CD1c-positive myeloid dendritic cell (primary cell): ENCODE data around the gene SNX2.
"Not testable (repeated sequence)": the region's sequence is repeated elsewhere in the genome, so short reads cannot be mapped to it uniquely, and the experiment has no call there.

Source experiments
- DNase-seq: peaks from one replicate; pipeline ENCODE4 v3.0.0-alpha.2; 2016; ENCODE audit errors: extremely low spot score

The SNX2 gene

DNA sequence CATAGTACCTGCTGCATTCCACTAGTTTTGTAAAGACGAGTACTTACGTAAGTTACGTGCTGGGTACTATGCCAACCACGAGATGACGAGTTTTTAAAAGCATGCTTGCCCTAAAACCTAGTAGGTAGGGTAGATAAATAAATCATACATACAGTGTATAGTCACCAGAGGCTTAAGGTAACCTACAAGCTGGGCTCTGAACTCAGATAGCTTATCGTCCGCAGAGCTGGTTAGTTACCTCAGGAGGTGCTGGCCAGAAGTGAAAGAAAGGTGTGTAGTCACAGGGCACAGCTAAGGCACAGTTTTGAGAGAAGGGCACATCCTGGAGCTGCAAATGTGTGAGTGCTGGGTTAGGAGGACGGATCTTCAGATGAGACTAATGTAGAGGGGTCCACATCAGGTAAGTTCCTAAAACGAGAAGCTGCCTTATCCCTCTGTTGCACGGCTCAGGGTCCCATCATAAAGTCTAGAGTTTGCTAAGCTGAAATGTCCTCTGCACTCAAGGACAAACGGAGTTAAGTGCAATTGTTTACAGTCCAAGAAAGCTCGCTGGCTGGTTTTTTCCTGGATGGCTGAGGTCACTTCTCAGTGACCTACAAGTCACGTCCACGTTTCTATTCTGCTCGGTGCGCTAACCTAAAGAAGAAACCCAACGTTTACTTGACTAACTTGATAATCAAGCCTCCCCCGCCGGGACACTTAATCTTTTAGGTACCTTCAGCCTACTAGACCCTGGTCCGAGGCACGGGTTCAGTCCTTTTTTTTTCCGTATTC, 69.4 kb downstream of the SNX2 start:
- peak; percentile 22 for DNase-seq

DNA sequence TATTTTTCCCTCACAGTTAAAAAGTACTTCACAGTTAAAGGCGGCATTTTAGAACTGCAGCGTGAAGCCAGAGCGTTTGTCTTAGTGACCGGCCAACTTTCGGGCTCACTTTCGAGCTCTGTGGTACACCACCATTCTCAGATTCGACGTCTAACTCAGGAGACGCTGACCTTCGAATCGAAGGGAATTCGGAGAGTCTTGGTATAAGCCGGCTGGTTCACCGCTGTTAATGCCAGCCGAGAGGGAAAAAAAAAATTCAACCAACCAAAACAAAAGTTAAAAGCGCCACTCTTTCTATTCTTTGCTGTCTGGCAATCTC, 70.0 kb downstream of the SNX2 start:
- peak; percentile 8 for DNase-seq

DNA sequence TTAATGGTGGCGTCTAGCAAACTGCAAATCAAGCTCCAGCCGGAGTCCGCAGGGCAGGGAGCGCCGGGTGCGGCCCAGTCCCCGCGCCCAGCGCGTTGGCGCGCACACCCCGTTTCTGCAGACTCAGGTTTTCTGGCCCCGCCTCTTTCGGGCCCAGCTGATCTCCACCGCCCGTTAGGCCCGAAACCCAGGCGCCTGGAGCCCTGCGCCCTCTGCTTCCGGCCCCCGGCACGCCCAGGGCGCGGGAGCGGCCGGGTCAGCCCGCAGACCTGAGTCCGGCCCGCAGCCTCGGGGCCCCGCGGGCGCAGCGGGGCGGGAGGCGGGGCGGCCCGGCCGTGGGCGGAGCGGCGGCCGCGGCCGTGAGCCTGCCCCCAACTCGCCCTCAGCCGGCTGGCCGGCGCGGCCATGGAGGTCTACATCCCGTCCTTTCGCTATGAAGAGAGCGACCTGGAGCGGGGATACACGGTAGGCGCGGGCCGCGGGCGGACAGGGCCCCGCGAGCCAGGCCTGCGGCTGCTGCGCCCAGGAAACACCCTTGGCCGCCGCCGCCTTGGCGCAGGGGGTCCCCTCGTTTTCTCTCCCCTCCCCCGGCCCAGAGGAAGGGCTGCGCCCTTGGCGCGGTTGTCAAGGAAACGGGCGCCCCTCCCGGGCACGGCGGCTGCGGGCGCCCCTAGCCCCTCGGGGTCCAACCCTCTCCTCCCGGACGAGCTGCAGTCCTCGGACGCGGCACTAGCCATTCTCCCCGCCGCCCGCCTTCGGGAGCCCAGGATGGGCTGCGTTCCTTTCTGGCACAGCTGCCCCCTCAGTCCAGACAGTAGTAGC, 70.6 kb downstream of the SNX2 start, which contains the start of gene SNX24:
Gene SNX24, plus strand, starts transcription at position 385 of the 822 bp plus-strand sequence. Its CDS starts 21 bp downstream, at position 406.
- peak; percentile 88 for DNase-seq

DNA sequence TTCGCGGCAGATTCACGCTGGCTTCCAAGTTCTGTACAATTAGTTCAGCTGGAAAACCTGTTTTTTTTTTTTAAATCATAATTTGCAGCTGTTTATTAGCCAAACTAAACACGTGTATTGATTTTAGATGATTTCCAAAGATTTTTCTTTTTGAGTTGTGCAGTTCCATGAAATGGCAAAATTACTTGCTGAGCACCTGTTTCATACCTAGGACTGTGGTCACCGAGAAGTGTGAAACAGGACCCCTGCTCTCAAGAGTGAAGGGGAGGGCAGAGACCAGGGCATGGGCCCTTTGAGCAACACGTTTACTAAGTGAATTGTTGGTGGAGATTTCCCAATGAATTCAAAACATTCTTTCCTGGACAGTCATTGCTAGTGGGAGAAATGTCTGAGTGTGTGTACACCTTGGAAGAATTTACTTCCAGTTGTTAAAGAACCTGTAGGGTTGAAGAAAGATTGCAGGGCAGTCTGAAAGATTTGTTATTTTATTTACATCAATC, 71.2 kb downstream of the SNX2 start:
- no peak for DNase-seq

DNA sequence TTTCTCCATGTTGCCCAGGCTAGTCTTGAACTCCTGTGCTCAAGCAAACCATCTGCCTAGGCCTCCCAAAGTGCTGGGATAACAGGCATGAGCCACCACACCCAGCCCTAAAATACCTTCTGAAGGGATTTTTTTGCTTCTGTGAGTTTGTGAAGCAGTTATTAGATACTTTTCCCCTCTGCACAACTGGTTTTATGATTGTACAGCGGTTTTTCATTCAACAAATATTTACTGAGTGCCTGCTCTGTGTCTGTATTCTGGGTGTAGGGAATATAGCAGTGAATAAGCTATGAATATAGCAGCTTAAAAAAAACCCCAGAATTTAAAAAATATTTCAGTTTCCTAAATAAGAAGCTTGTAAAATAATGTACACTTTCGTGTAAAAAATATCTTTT, 72.8 kb downstream of the SNX2 start:
- no peak for DNase-seq

DNA sequence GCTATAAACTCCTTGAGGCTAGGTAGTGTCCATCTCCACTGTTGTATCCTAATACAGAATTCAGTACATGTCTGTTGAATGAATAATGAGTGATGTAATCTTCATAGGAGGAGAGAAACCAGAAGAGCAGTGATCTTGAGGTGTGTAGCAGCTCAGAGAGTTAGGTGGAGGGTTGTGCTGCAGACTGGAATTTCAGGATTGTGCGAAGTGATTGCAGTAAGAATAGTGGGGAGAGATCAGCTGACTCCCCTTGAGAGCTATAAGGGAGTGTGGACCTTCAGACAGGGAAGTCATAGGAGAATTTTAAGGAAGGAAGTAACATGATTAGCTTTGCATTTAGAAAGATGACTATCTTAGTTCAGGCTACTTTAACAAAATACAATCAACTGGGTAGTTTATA, 74.9 kb downstream of the SNX2 start:
- peak; percentile 42 for DNase-seq

DNA sequence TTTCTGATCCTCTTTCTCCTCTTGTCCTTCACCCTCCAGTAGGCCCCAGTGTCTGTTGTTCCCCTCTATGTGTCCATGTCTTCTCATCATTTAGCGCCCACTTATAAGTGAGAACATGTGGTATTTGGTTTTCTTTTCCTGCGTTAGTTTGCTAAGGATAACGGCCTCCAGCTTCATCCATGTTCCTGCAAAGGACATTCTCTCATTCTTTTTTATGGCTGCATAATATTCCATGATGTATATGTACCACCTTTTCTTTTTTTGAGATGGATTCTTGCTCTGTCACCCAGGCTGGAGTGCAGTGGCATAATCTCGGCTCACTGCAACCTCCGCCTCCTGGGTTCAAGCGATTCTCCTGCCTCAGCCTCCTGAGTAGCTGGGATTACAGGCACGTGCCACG, 82.7 kb downstream of the SNX2 start:
- not testable (repeated sequence) for DNase-seq

DNA sequence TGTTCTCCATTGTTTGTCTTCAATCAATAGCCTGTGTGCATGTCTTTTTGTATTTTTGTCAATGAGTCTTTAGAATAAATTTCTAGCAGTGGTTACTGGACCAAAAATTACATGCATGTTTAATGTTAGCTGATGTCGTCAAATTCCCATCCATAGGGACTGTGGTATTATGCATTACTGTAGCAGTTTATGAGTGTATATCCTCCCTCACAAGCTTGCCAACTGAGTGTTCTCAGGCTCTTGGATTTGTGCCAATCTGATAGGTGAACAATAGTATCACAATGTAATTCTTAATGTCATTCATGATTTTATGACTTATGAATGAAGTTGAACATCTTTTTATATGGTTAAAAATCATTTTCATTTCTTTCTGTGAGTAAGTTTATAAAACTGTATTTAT, 83.6 kb downstream of the SNX2 start:
- DNase-seq = no peak

DNA sequence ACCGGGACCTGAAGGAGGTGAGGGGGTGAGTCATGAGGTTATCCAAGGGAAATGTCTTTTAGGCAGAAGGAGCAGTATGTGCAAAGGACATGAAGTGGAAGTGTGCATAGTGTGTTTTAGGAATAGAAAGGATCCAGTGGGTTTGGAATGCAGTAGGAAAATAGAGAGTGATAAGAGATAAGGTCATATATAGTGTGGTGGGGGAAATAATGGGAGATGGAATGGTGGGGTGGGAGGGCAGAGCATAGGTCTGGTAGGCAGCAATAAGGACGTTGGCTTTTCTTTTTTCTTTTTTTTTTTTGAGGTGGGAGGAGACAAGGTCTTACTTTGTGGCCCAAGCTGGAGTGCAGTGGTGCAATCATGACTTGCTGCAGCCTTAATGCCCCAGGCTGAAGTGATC, 88.4 kb downstream of the SNX2 start:
- no peak for DNase-seq

DNA sequence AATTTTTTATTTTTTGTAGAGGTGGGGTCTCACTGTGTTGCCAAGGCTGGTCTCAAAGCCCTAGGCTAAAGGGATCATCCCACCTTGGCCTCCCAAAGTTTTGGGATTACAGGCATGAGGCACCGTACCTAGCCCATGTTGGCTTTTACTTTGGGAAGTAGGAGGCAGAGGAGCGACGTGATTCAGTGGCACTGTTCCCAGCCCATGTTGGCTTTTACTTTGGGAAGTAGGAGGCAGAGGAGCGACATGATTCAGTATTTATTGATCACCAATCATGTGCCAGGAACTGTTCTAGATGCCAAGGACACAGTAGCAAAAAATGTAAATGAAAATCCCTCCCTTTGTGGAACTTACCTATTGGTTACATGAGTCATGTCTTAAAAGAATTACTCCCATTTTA, 88.8 kb downstream of the SNX2 start:
- DNase-seq = no peak

DNA sequence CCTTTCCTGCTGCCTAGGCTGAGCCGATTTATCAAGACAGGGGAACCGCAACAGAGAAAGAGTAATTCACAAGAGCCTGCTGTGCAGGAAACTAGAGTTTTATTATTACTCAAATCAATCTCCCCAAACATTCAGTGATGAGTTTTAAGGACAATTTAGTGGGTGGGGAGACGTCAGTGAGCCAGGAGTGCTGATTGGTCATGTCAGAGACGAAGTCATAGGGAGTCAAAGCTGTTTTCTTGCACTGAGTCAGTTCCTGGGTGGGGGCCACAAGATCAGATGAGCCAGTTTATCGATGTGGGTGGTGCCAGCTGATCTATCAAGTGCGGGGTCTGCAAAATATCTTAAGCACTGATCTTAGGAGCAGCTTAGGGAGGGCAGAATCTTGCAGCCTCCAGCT, 89.5 kb downstream of the SNX2 start:
- DNase-seq = no peak

DNA sequence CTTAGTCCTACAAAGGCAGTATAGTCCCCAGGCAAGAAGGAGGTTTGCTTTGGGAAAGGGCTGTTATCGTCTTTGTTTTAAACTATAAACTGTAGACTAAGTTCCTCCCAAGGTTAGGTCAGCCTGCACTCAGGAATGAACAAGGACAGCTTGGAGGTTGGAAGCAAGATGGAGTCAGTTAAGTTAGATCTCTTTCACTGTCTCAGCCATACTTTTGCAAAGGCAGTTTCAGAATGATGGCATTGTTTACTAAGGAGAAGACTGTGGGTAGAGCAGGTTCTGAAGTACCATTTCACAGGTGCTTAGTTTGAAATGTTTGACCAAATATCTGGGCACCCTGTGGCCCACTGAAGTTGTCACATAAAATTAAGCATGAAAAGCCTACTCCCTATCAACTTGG, 90.0 kb downstream of the SNX2 start:
- no peak for DNase-seq

DNA sequence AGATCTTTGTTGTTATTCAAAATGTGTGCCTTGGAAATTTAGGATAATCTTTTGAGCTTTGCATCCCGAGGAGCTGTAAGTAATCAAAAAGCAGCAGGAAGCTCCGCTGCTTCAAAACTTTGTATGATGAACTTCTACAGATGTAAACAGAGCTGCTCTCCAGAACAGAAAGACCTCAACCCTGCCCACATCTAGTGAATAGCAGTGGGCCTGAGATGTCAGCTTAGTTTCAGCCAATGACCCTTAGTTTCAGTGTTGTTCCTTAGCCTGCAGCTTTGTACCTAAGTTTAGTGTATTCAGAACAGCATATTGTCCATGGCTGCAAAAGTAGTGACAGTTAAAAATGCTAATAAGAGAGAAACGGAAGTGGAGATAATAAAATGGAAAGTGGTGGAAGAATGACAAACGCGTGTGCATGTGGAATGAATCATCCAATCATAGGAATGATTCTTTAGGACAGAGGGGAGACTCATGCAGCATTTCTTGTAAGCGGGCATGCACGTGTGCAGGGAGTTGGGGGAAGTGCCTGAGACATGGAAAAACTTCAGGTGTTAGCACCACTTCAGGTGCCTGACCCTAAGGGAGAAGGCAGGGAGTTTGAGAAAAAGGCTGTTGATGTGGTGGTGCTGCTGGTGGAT, 95.5 kb downstream of the SNX2 start:
- no peak for DNase-seq

DNA sequence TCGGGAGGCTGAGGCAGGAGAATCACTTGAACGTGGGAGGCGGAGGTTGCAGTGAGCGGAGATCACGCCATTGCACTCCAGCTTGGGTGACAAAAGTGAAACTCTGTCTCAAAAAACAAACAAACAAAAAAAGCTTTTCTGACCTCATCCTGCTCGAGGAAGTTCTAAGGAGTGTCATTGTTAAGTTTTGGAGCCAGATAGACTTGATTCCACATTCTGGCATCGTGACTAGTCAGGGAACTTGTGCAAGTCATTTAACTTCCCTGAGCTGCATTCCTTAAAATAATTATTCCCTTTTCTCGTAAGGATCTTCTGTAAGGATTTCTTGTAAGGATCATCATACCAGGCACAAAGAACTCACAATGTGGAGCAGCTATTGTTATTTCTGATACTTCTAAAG, 96.8 kb downstream of the SNX2 start:
- no peak for DNase-seq

DNA sequence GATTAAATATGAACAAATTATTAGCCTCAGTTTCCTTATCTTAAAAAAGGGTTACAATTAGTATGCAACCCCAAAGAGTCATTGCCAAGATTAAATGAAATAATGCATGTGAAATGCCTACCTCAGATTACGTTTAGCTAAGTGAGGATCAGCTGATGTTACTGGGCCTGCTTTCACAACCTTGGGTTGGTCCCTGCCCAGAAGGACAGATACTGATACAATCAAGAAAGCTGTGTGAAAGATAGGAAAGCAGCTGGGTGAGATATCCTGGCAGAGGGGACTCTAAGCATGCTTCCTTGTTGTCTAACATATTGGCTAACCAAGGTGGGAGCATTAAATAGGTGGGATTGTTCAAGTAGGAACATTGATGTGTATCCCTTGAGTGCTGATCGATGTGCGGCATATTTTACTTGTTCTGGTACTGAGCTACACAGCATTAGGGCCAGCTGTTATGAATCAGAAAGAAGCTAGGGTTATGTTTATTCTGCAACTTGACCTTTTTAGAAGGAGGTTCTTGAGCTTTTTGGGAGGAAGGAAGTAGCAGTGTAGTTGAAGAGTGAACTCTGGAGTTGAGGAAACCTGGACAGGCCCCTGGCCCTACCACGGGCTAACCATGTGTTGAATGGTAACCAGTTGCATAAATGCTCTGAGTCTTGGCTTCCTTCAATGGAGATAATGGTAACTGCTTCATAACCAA, 99.4 kb downstream of the SNX2 start:
- DNase-seq = no peak

DNA sequence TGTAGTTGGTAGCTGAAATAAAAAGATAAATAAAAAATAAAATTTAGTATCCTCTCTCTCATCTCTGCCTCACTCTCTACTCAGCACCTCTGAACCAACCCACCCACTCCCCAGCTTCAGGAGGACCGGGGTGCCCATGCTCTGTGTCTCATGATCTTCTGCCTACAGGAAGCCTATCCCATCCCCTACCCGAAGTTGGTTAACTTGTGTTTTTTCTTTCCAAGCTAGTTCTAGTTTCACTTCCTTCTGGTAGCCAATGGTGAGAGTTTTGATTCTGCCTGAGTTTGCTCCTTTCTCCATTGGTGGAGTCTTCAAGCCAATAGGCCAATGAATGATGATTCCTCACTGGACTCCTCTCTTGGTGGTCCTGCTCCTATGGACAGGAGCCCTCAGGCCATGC, 102.6 kb downstream of the SNX2 start:
- DNase-seq = peak; percentile 55

DNA sequence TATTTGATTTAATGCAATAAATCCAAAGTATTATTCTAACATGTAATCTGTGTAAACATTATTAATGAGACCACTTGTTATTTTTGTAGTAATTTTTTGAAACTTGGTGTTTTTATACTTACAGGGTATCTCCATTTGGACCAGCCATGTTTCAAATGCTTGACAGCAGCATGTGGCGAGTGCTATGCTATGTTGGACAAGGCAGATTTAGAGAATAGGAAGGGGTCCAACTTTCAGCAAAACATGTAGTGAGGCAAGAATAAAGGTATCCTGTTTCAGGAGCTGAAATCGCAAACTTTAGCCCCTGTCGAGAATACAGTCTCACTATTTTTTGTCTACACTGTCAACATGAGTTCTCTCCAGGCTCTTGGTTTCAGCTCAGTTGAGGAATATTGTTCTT, 104.2 kb downstream of the SNX2 start:
- no peak for DNase-seq
